Activated CD4-positive, alpha-beta T cell treated with anti-CD3 and anti-CD28 coated beads, Interleukin-2, amount 50 U/mL, for 24 hours (primary cell): ENCODE results near the gene KRTAP10-5.

Experiments
- DNase-seq, 2 donors: peaks; one replicate each; pipeline ENCODE4 v3.0.0-alpha.2; 2020; ENCODE audit warnings: low read depth in 1 of 2, low spot score in 1 of 2

KRTAP10-5 gene

GRCh38 chr21:44530903-44531605 lies 49.4 kb downstream of the KRTAP10-5 start:
- DNase-seq: no peak

DNA sequence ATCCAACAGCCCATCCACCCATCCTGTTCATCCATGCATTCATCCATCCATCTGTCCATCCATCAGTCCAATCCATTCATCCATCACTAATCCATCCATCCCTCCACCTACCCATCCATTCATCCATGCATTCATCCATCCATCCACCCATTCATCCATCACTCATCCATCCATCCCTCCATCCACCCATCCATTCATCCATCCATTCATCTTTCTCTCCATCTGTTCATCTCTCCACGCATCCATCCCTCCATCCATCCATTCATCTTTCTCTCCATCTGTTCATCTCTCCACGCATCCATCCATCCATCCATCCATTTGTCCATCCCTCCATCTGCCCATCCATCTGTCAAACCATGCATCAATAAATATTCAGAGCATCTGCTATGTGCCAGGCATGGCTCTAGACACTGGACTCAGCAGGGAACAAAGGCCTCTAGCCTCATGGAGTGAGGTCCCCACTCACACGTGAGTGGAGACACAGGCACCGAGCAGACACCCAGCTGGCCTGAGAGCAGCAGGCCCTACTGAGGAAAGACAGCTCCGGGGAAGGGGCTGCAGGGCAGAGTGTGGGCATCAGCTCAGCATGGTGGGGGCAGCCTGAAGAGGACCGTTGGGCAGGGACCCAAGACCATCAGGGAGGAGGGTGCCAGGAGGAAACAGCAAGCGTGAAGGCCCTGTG lies 50.0 kb downstream of the KRTAP10-5 start:
- no peak for DNase-seq

GRCh38 chr21:44529503-44530125 lies 50.8 kb downstream of the KRTAP10-5 start:
- DNase-seq: no peak
